ENCODE measurements around the gene GUK1. TPM values are rescaled to one million over a fixed set of nuclear protein-coding genes. Genes with fewer than 3 reads are reported as not detected.

The GUK1 gene
- total and polyA plus RNA-seq, 2 of the 8 experiments (the other 6 are each of a cell fraction or from before 2014, with no cell fraction given), result 68.5 to 183 TPM

- ChIA-PET POLR2A (ENCODE audit: partially characterized antibody) (interaction anchor here (0.9 to 3.2 kb wide), 4 partner anchors 11 to 46 kb away, joined by 3 to 14 read pairs (median 3); partner anchors contain the start of genes GUK1 and IBA57), CTCF (ENCODE audit: partially characterized antibody) (interaction anchor here (0.8 to 3.8 kb wide), 6 partner anchors 9 to 77 kb away, joined by 3 to 23 read pairs (median 3); partner anchors contain the start of genes GUK1 and IBA57)
- Histone ChIP-seq H2AK5ac (ENCODE audit: low read depth, low read length) (no peak overlapping the region), H3K56ac (replicated peaks; ENCODE audit: insufficient read length, low read depth, low read length) (no peak overlapping the region), H3K36me3 (ENCODE audit: control insufficient read depth in 2 of 4, insufficient read depth in 4 of 4, low read length in 3 of 4) (no peaks in the 10 kb centered on the region; a peak in 1 of 8 replicates), H4K8ac (ENCODE audit: extremely low read depth, insufficient read depth, low read length) (no peak overlapping the region), H4K5ac (ENCODE audit: insufficient read length, low read depth, low read length) (no peak overlapping the region), H3K4me2 (ENCODE audit: insufficient read depth in 1 of 2, low read depth in 2 of 2, low read length in 2 of 2) (no peak overlapping the region), H3K14ac (ENCODE audit: insufficient read length) (no peak overlapping the region), H3K23ac (ENCODE audit: insufficient read length) (no peak overlapping the region), H3K4me3 (ENCODE audit: extremely low read depth in 1 of 4, insufficient read depth in 2 of 4, low read depth in 3 of 4, low read length in 4 of 4) (no peak overlapping the region), H2BK120ac (replicated peaks; ENCODE audit: low read depth, low read length) (no peak overlapping the region), H2BK12ac (ENCODE audit: low read depth, low read length) (no peak overlapping the region), H3K79me2 (ENCODE audit: control insufficient read depth in 1 of 2, insufficient read depth in 2 of 2, low read length in 2 of 2) (0 out of 4 replicates have a peak, but pooled peaks cover 0 to 6% of the 10 kb centered on the region in 2 experiments), H3K79me1 (ENCODE audit: low read depth, low read length) (peaks cover 10% of the 10 kb centered on the region), H3K4me1 (replicated peaks in 1 of 4; ENCODE audit: control insufficient read depth in 3 of 4, insufficient read depth in 4 of 4, low read length in 3 of 4) (peaks cover 0 to 6% (median 4%) of the 10 kb centered on the region in 4 experiments; a peak in 4 of 7 replicates), H3K27me3 (replicated peaks in 1 of 4; ENCODE audit: control insufficient read depth in 3 of 4, extremely low read depth in 1 of 4, insufficient read depth in 3 of 4, low read length in 3 of 4) (no peaks in the 10 kb centered on the region), H2AFZ (ENCODE audit: low read length) (no peak overlapping the region), H3K18ac (ENCODE audit: extremely low read depth, low read length) (no peak overlapping the region), H2BK5ac (ENCODE audit: low read depth, low read length) (no peak overlapping the region), H4K91ac (replicated peaks; ENCODE audit: insufficient read length, low read length) (no peak overlapping the region), H4K20me1 (replicated peaks in 1 of 2; ENCODE audit: control insufficient read depth in 1 of 2, insufficient read depth in 2 of 2, low read length in 2 of 2) (peaks cover 8 to 17% of the 10 kb centered on the region in 2 experiments), H3K27ac (ENCODE audit: low read depth, low read length) (no peak overlapping the region), H3K9me3 (ENCODE audit: insufficient read depth in 2 of 2, low read depth in 1 of 2, low read length in 1 of 2) (no peaks in the 10 kb centered on the region), H2BK20ac (ENCODE audit: low read length) (no peak overlapping the region), H3K4ac (replicated peaks; ENCODE audit: insufficient read length, low read depth, low read length) (no peak overlapping the region), H2BK15ac (ENCODE audit: low read length) (no peak overlapping the region), H3K9ac (replicated peaks in 1 of 4; ENCODE audit: extremely low read depth in 1 of 4, low read depth in 3 of 4, low read length in 3 of 4) (no peak overlapping the region; a peak in 1 of 7 replicates), H3K23me2 (ENCODE audit: low read depth, low read length) (peaks cover 2% of the 10 kb centered on the region; the same call in 1 of the 2 replicates)
- FAIRE-seq (no peak), DNase-seq (ENCODE audit: low read depth in 1 of 2, low spot score in 2 of 2) (no peak)
- 86% methylated on average over 5 of the region's 5 CpGs; no CpG with 5 or more reads in 1 of the 2 experiments for WGBS, 2 experiments (ENCODE audit: extremely low coverage in 1 of 2, insufficient coverage in 1 of 2, insufficient read length in 1 of 2, insufficient replicate concordance in 2 of 2, low coverage in 1 of 2, low lambda C conversion rate in 2 of 2, missing lambda C conversion rate in 1 of 2)
- no peak for TF ChIP-seq TCF12 (IDR thresholded peaks at IDR 0.05; ENCODE audit: low read depth, low read length)
- no peak for TF ChIP-seq MAX (IDR thresholded peaks at IDR 0.05)
- no peak for TF ChIP-seq CHD1 (IDR thresholded peaks at IDR 0.05; ENCODE audit: low read depth, low read length)
These were observed 37.0 kb downstream of the GUK1 start for GRCh38 chr1:228177183-228177475.
